Gastrocnemius medialis (tissue), 4 donors: ENCODE results near the gene IFFO2.

ENCODE experiments used
- POLR2A ChIP-seq, 2 donors: fragments of 450-650 bp; IDR thresholded peaks; one replicate each; pipeline ENCODE4 v1.6.1; 2017; ENCODE audit warnings: antibody characterized with exemption in 2 of 2, mild to moderate bottlenecking in 2 of 2, moderate library complexity in 2 of 2
- TF ChIP-seq, protein P1 (sequence below), 5 experiments: fragments of 450-650 bp in 3 of 5; fragments of 200-600 bp in 2 of 5; sonication (generic) in 2 of 5; IDR thresholded peaks in 4 of 5; conservative IDR thresholded peaks in 1 of 5; 1 replicate in 4 of 5; 2 replicates in 1 of 5; pipeline ENCODE4 v1.5.1; 2016 to 2019; ENCODE audit warnings: antibody characterized with exemption in 5 of 5, mild to moderate bottlenecking in 3 of 5, moderate library complexity in 3 of 5

DNA sequence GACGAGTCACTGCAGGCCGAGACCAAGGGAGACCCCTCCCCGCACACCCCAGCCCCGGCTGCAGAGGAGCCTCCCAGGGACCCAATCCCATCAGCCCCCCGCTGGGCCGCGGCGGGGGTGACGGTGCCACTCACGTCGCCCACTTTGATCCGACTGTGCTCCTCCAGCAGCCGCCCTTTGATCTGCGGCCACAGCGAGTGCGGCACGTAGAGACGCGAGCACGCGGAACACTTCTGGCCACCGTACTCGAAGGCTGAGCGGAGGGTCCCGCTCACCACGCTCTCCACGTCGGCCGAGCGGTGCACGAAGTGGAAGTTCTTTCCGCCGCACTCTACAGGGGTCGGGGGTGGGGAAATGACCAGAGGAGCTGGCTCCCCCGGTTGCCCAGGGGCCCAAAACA is 79.2 kb downstream of the IFFO2 start:
- no peak for TF ChIP-seq POLR2A (IDR thresholded peaks at IDR 0.05)
- TF ChIP-seq, protein P1, sequence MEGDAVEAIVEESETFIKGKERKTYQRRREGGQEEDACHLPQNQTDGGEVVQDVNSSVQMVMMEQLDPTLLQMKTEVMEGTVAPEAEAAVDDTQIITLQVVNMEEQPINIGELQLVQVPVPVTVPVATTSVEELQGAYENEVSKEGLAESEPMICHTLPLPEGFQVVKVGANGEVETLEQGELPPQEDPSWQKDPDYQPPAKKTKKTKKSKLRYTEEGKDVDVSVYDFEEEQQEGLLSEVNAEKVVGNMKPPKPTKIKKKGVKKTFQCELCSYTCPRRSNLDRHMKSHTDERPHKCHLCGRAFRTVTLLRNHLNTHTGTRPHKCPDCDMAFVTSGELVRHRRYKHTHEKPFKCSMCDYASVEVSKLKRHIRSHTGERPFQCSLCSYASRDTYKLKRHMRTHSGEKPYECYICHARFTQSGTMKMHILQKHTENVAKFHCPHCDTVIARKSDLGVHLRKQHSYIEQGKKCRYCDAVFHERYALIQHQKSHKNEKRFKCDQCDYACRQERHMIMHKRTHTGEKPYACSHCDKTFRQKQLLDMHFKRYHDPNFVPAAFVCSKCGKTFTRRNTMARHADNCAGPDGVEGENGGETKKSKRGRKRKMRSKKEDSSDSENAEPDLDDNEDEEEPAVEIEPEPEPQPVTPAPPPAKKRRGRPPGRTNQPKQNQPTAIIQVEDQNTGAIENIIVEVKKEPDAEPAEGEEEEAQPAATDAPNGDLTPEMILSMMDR (IDR thresholded peaks at IDR 0.05 in 4 of 5, conservative IDR thresholded peaks at IDR 0.05 in 1 of 5) = no peak
